ENCODE data around the gene XPOT. TPM values are rescaled to one million over a fixed set of nuclear protein-coding genes. Genes with fewer than 3 reads are reported as not detected.

Gene XPOT
- total and polyA plus RNA-seq, 4 donors = 16.7 to 44.8 (median 23.8) TPM

- TF ChIP-seq TAF1 (conservative IDR thresholded peaks at IDR 0.05) (no peak), YY1 (IDR thresholded peaks at IDR 0.05) (no peak), HNF4G (IDR thresholded peaks at IDR 0.05) (no peak), ATF3 (IDR thresholded peaks at IDR 0.05) (no peak), RXRA (IDR thresholded peaks at IDR 0.05) (no peak)
- TF ChIP-seq, protein P1, sequence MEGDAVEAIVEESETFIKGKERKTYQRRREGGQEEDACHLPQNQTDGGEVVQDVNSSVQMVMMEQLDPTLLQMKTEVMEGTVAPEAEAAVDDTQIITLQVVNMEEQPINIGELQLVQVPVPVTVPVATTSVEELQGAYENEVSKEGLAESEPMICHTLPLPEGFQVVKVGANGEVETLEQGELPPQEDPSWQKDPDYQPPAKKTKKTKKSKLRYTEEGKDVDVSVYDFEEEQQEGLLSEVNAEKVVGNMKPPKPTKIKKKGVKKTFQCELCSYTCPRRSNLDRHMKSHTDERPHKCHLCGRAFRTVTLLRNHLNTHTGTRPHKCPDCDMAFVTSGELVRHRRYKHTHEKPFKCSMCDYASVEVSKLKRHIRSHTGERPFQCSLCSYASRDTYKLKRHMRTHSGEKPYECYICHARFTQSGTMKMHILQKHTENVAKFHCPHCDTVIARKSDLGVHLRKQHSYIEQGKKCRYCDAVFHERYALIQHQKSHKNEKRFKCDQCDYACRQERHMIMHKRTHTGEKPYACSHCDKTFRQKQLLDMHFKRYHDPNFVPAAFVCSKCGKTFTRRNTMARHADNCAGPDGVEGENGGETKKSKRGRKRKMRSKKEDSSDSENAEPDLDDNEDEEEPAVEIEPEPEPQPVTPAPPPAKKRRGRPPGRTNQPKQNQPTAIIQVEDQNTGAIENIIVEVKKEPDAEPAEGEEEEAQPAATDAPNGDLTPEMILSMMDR (IDR thresholded peaks at IDR 0.05; ENCODE audit: low read depth, low read length, missing input control) = no peak
- Histone ChIP-seq H3K36me3 (ENCODE audit: control insufficient read depth in 4 of 4, insufficient read depth in 3 of 4, low read depth in 1 of 4, low read length in 3 of 4) (peaks cover 19 to 79% (median 64%) of the 10 kb centered on the region in 4 donors), H3K4me3 (ENCODE audit: low read depth in 1 of 3, low read length in 3 of 3) (no peak overlapping the region), H3K27ac (ENCODE audit: low read depth in 1 of 2, low read length in 2 of 2) (no peak overlapping the region), H3K4me1 (ENCODE audit: control insufficient read depth in 4 of 4, insufficient read depth in 4 of 4, low read length in 3 of 4) (no peaks in the 10 kb centered on the region), H3K27me3 (ENCODE audit: control insufficient read depth in 4 of 4, insufficient read depth in 4 of 4, low read length in 3 of 4) (no peaks in the 10 kb centered on the region), H3K9me3 (ENCODE audit: control insufficient read depth in 4 of 4, low read length in 3 of 4) (no peaks in the 10 kb centered on the region), H3K9ac (ENCODE audit: low read depth in 1 of 2, low read length in 2 of 2) (no peak overlapping the region)
- 94% methylated on average over 5 of the region's 5 CpGs for WGBS
- DNase-seq (ENCODE audit: low spot score) = no peak
Observed at GRCh38 chr12:64433915-64434314, 29.7 kb downstream of the XPOT start.

DNA sequence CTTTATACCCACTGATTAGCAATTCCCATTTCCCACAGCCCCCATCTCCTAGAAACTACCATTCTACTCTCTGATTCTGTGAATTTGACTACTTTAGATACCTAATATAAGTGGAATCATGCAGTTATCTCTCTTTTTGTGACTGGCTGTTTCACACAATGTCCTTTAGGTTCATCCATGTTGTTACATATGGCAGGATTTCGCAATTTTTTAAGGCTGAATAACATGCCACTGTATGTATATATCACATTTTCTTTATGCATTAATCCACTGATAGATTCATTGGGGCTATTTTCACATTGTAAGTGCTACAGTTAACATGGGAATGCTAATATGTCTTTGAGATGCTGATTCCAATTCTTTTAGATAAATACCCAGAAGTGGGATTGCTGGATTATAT is 35.9 kb downstream of the XPOT start:
- Histone ChIP-seq H3K36me3 (ENCODE audit: control insufficient read depth in 4 of 4, insufficient read depth in 3 of 4, low read depth in 1 of 4, low read length in 3 of 4) (peaks cover 9 to 61% (median 38%) of the 10 kb centered on the region in 4 donors), H3K4me3 (ENCODE audit: low read depth in 1 of 3, low read length in 3 of 3) (no peak overlapping the region), H3K27ac (ENCODE audit: low read depth in 1 of 2, low read length in 2 of 2) (no peak overlapping the region), H3K27me3 (ENCODE audit: control insufficient read depth in 4 of 4, insufficient read depth in 4 of 4, low read length in 3 of 4) (no peaks in the 10 kb centered on the region), H3K4me1 (ENCODE audit: control insufficient read depth in 4 of 4, insufficient read depth in 4 of 4, low read length in 3 of 4) (no peaks in the 10 kb centered on the region), H3K9ac (ENCODE audit: low read depth in 1 of 2, low read length in 2 of 2) (no peak overlapping the region), H3K9me3 (ENCODE audit: control insufficient read depth in 4 of 4, low read length in 3 of 4) (no peaks in the 10 kb centered on the region)
- 99% methylated on average over 1 of the region's 1 CpG for WGBS
- no peak for DNase-seq (ENCODE audit: low spot score)
- TF ChIP-seq YY1 (IDR thresholded peaks at IDR 0.05) (no peak), GABPA (IDR thresholded peaks at IDR 0.05 in 1 of 2, conservative IDR thresholded peaks at IDR 0.05 in 1 of 2) (no peak), SP1 (IDR thresholded peaks at IDR 0.05) (no peak), JUND (IDR thresholded peaks at IDR 0.05) (no peak), RAD21 (IDR thresholded peaks at IDR 0.05) (no peak), RXRA (IDR thresholded peaks at IDR 0.05) (no peak), EGR1 (IDR thresholded peaks at IDR 0.05; ENCODE audit: low read depth in 2 of 2) (no peak), HNF4G (IDR thresholded peaks at IDR 0.05) (no peak), ATF3 (IDR thresholded peaks at IDR 0.05) (no peak), NR2F2 (IDR thresholded peaks at IDR 0.05) (no peak)
- TF ChIP-seq, protein P2, sequence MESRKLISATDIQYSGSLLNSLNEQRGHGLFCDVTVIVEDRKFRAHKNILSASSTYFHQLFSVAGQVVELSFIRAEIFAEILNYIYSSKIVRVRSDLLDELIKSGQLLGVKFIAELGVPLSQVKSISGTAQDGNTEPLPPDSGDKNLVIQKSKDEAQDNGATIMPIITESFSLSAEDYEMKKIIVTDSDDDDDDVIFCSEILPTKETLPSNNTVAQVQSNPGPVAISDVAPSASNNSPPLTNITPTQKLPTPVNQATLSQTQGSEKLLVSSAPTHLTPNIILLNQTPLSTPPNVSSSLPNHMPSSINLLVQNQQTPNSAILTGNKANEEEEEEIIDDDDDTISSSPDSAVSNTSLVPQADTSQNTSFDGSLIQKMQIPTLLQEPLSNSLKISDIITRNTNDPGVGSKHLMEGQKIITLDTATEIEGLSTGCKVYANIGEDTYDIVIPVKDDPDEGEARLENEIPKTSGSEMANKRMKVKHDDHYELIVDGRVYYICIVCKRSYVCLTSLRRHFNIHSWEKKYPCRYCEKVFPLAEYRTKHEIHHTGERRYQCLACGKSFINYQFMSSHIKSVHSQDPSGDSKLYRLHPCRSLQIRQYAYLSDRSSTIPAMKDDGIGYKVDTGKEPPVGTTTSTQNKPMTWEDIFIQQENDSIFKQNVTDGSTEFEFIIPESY (IDR thresholded peaks at IDR 0.05) = no peak
- TF ChIP-seq, protein P3, sequence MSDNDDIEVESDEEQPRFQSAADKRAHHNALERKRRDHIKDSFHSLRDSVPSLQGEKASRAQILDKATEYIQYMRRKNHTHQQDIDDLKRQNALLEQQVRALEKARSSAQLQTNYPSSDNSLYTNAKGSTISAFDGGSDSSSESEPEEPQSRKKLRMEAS (IDR thresholded peaks at IDR 0.05) = no peak
- TF ChIP-seq, protein P4, sequence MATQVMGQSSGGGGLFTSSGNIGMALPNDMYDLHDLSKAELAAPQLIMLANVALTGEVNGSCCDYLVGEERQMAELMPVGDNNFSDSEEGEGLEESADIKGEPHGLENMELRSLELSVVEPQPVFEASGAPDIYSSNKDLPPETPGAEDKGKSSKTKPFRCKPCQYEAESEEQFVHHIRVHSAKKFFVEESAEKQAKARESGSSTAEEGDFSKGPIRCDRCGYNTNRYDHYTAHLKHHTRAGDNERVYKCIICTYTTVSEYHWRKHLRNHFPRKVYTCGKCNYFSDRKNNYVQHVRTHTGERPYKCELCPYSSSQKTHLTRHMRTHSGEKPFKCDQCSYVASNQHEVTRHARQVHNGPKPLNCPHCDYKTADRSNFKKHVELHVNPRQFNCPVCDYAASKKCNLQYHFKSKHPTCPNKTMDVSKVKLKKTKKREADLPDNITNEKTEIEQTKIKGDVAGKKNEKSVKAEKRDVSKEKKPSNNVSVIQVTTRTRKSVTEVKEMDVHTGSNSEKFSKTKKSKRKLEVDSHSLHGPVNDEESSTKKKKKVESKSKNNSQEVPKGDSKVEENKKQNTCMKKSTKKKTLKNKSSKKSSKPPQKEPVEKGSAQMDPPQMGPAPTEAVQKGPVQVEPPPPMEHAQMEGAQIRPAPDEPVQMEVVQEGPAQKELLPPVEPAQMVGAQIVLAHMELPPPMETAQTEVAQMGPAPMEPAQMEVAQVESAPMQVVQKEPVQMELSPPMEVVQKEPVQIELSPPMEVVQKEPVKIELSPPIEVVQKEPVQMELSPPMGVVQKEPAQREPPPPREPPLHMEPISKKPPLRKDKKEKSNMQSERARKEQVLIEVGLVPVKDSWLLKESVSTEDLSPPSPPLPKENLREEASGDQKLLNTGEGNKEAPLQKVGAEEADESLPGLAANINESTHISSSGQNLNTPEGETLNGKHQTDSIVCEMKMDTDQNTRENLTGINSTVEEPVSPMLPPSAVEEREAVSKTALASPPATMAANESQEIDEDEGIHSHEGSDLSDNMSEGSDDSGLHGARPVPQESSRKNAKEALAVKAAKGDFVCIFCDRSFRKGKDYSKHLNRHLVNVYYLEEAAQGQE (IDR thresholded peaks at IDR 0.05) = no peak

Data from liver (tissue), 9 donors.